Type B pancreatic cell (in vitro differentiated cells): ENCODE results near the gene KCMF1. TPM values are rescaled to one million over a fixed set of nuclear protein-coding genes. Genes with fewer than 3 reads are reported as not detected.

Experiments
- DNase-seq: peaks from one replicate; pipeline ENCODE4 v3.0.0; 2021; ENCODE audit warnings: mixed read lengths; ENCODE audit not compliant: unreplicated experiment; ENCODE audit errors: extremely low spot score
- H3K27ac Mint-ChIP-seq: 2 replicates; pipeline ENCODE4 v1.8.0; 2021; ENCODE audit warnings: mild to moderate bottlenecking, mixed read lengths
- H3K27me3 Mint-ChIP-seq: 2 replicates; pipeline ENCODE4 v1.8.0; 2021; ENCODE audit warnings: mixed read lengths
- H3K36me3 Mint-ChIP-seq: 2 replicates; pipeline ENCODE4 v1.8.0; 2021; ENCODE audit warnings: mixed read lengths
- H3K4me1 Mint-ChIP-seq: one replicate; pipeline ENCODE4 v1.8.0; 2021; ENCODE audit warnings: mixed read lengths; ENCODE audit not compliant: unreplicated experiment
- H3K4me3 Mint-ChIP-seq: 2 replicates; pipeline ENCODE4 v1.8.0; 2021; ENCODE audit warnings: mild to moderate bottlenecking, mixed read lengths
- H3K9me3 Mint-ChIP-seq: 2 replicates; pipeline ENCODE4 v1.8.0; 2021; ENCODE audit warnings: mixed read lengths
- total RNA-seq: library from RNA; stranded (reverse); gene quantifications from 2 replicates; pipeline ENCODE4 v1.2.1, GENCODE V29; 2021; ENCODE audit warnings: low replicate concordance
- TF ChIP-seq, protein P1 (sequence below): fragments of 200-600 bp; sonication (generic); conservative IDR thresholded peaks from 2 replicates; pipeline ENCODE4 v1.5.0; 2021; ENCODE audit warnings: antibody characterized with exemption, mild to moderate bottlenecking

Gene KCMF1
- total RNA-seq, 1 donor from 2014 or later: 62.2 TPM

DNA sequence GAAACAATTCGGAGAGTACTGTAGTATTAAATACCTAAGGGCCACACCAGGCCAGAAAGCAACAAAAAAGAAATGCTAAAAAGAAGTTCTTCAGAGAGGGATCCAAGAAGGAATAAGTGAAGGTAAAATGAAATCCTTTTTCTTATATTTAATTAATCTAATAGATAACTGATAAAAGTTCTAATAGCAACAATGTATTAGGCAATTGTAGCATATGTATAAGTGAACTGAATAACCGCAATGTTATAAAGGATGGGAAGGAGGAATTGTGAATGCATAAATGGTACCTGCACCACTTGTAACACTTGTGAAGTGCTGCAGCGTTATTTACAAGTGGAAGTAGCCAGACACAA, 43.7 kb upstream of the KCMF1 start:
- TF ChIP-seq, protein P1, sequence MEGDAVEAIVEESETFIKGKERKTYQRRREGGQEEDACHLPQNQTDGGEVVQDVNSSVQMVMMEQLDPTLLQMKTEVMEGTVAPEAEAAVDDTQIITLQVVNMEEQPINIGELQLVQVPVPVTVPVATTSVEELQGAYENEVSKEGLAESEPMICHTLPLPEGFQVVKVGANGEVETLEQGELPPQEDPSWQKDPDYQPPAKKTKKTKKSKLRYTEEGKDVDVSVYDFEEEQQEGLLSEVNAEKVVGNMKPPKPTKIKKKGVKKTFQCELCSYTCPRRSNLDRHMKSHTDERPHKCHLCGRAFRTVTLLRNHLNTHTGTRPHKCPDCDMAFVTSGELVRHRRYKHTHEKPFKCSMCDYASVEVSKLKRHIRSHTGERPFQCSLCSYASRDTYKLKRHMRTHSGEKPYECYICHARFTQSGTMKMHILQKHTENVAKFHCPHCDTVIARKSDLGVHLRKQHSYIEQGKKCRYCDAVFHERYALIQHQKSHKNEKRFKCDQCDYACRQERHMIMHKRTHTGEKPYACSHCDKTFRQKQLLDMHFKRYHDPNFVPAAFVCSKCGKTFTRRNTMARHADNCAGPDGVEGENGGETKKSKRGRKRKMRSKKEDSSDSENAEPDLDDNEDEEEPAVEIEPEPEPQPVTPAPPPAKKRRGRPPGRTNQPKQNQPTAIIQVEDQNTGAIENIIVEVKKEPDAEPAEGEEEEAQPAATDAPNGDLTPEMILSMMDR: peak; percentile 18
- Mint-ChIP-seq H3K4me3 (no peak overlapping the region), H3K36me3 (no peaks in the 10 kb centered on the region), H3K27me3 (peaks cover 8% of the 10 kb centered on the region), H3K9me3 (no peaks in the 10 kb centered on the region), H3K4me1 (peaks cover 11% of the 10 kb centered on the region), H3K27ac (no peak overlapping the region)
- DNase-seq: no peak

DNA sequence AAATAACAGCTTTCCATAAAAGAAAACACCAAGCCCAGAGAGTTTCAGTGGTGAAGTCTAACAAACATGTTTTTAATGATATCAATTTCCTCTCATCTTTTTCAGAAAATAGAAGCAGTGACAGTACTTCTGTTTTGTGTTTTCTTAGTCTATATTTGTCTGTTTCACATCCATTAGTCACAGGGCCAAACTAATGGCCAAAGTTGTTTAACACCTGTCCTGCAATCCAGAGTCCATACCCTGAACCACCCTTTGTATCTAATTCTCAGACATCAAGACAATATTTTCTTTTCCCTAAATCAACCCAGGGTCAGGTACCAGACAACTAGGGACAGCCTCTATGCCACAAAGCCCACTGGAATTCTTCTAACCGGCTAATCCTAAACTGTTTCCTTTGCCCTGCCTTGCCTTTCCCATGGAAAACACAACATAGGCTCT, 39.6 kb upstream of the KCMF1 start:
- H3K36me3 Mint-ChIP-seq: no peaks in the 10 kb centered on the region
- no peak overlapping the region for H3K27ac Mint-ChIP-seq
- H3K27me3 Mint-ChIP-seq: peaks cover 4% of the 10 kb centered on the region
- no peak for DNase-seq
- H3K9me3 Mint-ChIP-seq: no peaks in the 10 kb centered on the region
- H3K4me3 Mint-ChIP-seq: no peak overlapping the region
- H3K4me1 Mint-ChIP-seq: peaks cover 7% of the 10 kb centered on the region
- TF ChIP-seq, protein P1: no peak

DNA sequence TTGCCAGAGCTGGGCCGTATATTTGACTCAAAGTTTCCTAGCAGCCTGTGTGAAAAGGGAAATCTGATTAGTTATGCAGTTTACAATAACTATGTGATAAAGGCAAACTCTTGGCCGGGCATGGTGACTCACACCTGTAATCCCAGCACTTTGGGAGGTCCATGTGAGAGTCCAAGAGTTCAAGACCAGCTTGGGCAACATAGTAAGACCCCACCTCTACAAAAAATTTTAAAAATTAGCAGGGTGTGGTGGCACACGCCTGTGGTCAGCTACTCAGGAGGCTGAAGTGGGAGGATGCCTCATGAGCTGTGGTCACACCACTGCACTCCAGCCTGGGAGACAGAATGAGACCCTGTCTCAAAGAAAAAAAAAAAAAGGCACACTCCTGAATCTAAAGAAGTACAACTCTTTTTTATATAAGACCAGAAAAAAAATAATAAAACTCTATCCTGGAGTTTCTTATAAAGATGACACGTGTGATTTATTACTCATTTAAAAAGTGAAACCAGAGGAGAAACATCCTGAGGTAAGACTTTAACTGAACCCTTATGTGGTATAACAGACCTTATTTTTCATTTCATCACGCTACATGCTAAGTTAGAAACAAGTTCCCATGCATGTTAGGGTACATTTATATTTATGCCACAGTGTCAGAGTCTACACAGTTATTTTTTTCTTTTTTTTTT, 32.6 kb upstream of the KCMF1 start:
- no peak overlapping the region for H3K27ac Mint-ChIP-seq
- DNase-seq: no peak
- no peaks in the 10 kb centered on the region for H3K9me3 Mint-ChIP-seq

DNA sequence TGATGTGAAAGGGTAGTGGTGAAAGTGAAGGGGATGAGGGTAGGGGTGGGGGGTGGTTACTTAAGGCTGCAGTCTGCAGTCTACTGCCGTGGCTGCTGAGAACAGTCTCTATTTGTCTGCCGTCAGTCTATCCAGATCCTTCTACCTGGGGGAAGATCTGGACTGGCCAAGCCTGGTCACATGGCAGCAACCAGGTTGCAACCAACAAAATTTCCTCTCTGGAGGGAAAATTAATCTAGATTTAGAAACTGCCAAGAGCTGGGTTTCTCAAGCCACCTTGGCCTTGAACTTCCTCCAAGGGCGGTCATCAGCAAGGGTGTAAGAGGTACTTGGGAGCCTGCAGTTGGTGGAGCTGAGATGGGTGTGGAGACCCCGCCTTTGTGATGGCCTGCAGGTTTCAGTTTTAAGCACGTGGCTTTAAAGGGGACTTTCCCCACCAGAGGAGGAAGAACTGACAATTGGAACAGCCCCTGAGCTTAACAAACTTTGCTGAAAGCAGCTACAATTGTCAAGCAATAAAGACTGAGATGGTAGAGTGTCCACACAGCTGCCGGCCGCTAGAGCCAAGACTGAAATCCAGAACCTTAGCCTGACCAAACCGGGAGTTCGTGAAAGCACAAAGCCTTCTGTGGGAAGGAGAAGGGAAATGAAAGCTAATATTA, 31.4 kb upstream of the KCMF1 start:
- no peak for DNase-seq
- H3K27me3 Mint-ChIP-seq: no peaks in the 10 kb centered on the region
- no peak overlapping the region for H3K4me3 Mint-ChIP-seq
- no peak overlapping the region for H3K27ac Mint-ChIP-seq
- H3K9me3 Mint-ChIP-seq: no peaks in the 10 kb centered on the region
- TF ChIP-seq, protein P1: no peak
- no peaks in the 10 kb centered on the region for H3K4me1 Mint-ChIP-seq
- no peaks in the 10 kb centered on the region for H3K36me3 Mint-ChIP-seq

More for the DNA sequence above, 32.6 kb upstream of the KCMF1 start:
- TF ChIP-seq, protein P1: no peak
- no peaks in the 10 kb centered on the region for H3K27me3 Mint-ChIP-seq
- no peaks in the 10 kb centered on the region for H3K4me1 Mint-ChIP-seq
- no peak overlapping the region for H3K4me3 Mint-ChIP-seq
- no peaks in the 10 kb centered on the region for H3K36me3 Mint-ChIP-seq

DNA sequence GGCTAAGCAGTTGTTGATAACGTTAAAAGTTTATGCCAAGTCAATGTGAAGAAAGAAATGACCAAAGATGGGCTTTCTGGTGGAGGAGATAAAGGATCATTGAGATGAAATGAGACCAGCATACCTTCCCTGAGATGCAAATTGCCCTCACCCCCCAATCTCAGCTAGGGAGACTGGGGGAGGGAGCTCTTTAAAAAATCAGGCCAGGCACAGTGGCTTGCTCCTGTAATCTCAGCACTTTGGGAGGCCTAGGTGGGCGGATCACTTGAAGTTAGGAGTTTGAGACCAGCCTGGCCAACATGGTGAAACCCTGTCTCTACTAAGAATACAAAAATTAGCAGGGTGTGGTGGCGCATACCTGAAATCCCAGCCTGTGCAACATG, 30.9 kb upstream of the KCMF1 start:
- H3K9me3 Mint-ChIP-seq: no peaks in the 10 kb centered on the region
- H3K36me3 Mint-ChIP-seq: no peaks in the 10 kb centered on the region
- no peaks in the 10 kb centered on the region for H3K27me3 Mint-ChIP-seq
- no peak overlapping the region for H3K4me3 Mint-ChIP-seq
- TF ChIP-seq, protein P1: no peak
- H3K27ac Mint-ChIP-seq: no peak overlapping the region
- no peaks in the 10 kb centered on the region for H3K4me1 Mint-ChIP-seq
- DNase-seq: no peak
